A549 (cell line): ENCODE results near the gene KCNQ1. TPM values are rescaled to one million over a fixed set of nuclear protein-coding genes. Genes with fewer than 3 reads are reported as not detected.

Experiments used
- ATAC-seq, 2 experiments: fragments of 200-7000 bp in 1 of 2; fragments of >200 bp in 1 of 2; cut with Nextera tagmentation in 1 of 2; cut with Tn5 transposase in 1 of 2; 3 replicates each; pipeline versions ENCODE4 v1.8.0 to v1.9.1; 2018 to 2020; ENCODE audit warnings: mild to moderate bottlenecking in 1 of 2, moderate library complexity in 1 of 2
- CTCF ChIA-PET: fragments of 300-600 bp; sonication (Branson Sonifier 250); formaldehyde crosslinking; extraction: SDS; loops from one replicate; lab custom pipeline; 2021; ENCODE audit warnings: antibody characterized with exemption, inconsistent platforms; lab: Yijun Ruan, JAX
- POLR2A ChIA-PET: fragments of 350-600 bp; formaldehyde crosslinking; extraction: SDS; loops from one replicate; lab custom pipeline; 2021; ENCODE audit warnings: antibody characterized with exemption, inconsistent platforms; lab: Yijun Ruan, JAX
- DNase-seq, 2 experiments: peaks; one replicate each; pipeline versions ENCODE4 v3.0.0 to v3.0.0-alpha.2; 2011 to 2016; ENCODE audit warnings: low read depth in 1 of 2, low spot score in 1 of 2
- FAIRE-seq: peaks from 2 replicates; lab custom pipeline; 2011; peaks lifted over from hg19 to GRCh38; lab: Jason Lieb, UNC
- H3K27ac ChIP-seq, 2 experiments: fragments of >200 bp; sonication (Bioruptor Twin); formaldehyde crosslinking; 3 replicates each; pipeline ENCODE4 v1.5.1; 2016 to 2017
- H3K4me1 ChIP-seq: fragments of >200 bp; sonication (Bioruptor Twin); formaldehyde crosslinking; 3 replicates; pipeline ENCODE4 v1.6.1; 2016
- H3K4me2 ChIP-seq: fragments of >200 bp; sonication (Bioruptor Twin); formaldehyde crosslinking; 3 replicates; pipeline ENCODE4 v1.6.1; 2016
- H3K4me3 ChIP-seq: fragments of >200 bp; sonication (Bioruptor Twin); formaldehyde crosslinking; 3 replicates; pipeline ENCODE4 v1.5.1; 2016
- H3K9me3 ChIP-seq: fragments of >200 bp; sonication (Bioruptor Twin); formaldehyde crosslinking; 3 replicates; pipeline ENCODE4 v1.6.1; 2016
- BHLHE40 ChIP-seq: IDR thresholded peaks from 2 replicates; pipeline ENCODE4 v1.6.1; 2012; ENCODE audit warnings: low read depth, low read length, inconsistent platforms
- CBX2 ChIP-seq: fragments of 200-600 bp; sonication (generic); IDR thresholded peaks from 2 replicates; pipeline ENCODE4 v1.6.1; 2016; ENCODE audit warnings: low read depth, mild to moderate bottlenecking, borderline replicate concordance
- CEBPB ChIP-seq, 2 experiments: fragments of >200 bp in 1 of 2; sonication (Bioruptor Twin) in 1 of 2; formaldehyde crosslinking in 1 of 2; IDR thresholded peaks; 2 replicates each; pipeline ENCODE4 v1.6.1; 2012 to 2016
- CHD2 ChIP-seq: fragments of 150-350 bp; IDR thresholded peaks from 2 replicates; pipeline ENCODE4 v1.6.1; 2014; ENCODE audit warnings: low read length; ENCODE audit not compliant: partially characterized antibody
- CHD4 ChIP-seq: fragments of 200-600 bp; sonication (generic); IDR thresholded peaks from 2 replicates; pipeline ENCODE4 v1.6.1; 2016; ENCODE audit warnings: antibody characterized with exemption, mild to moderate bottlenecking, borderline replicate concordance
- EHF ChIP-seq: fragments of 250-450 bp; sonication (Bioruptor Pico); IDR thresholded peaks from 2 replicates; pipeline ENCODE4 v1.5.0; 2020; ENCODE audit warnings: mild to moderate bottlenecking
- EP300 ChIP-seq, 2 experiments: fragments of >200 bp; sonication (Bioruptor Twin); formaldehyde crosslinking; IDR thresholded peaks; 2 replicates in 1 of 2; 3 replicates in 1 of 2; pipeline ENCODE4 v1.6.1; 2016 to 2017
- GATA3 ChIP-seq: IDR thresholded peaks from 2 replicates; pipeline ENCODE4 v1.6.1; 2012; ENCODE audit warnings: borderline replicate concordance
- HOXB13 ChIP-seq: fragments of 250-450 bp; sonication (Bioruptor Pico); IDR thresholded peaks from 2 replicates; pipeline ENCODE4 v1.5.0; 2020; ENCODE audit warnings: low read depth, mild to moderate bottlenecking, moderate library complexity
- JUNB ChIP-seq: fragments of >200 bp; sonication (Bioruptor Twin); formaldehyde crosslinking; IDR thresholded peaks from 2 replicates; pipeline ENCODE4 v1.6.1; 2016
- KDM1A ChIP-seq: fragments of 200-600 bp; sonication (generic); IDR thresholded peaks from 2 replicates; pipeline ENCODE4 v1.6.1; 2016; ENCODE audit warnings: low read depth, mild to moderate bottlenecking
- KDM5A ChIP-seq: fragments of 200-600 bp; sonication (generic); IDR thresholded peaks from 2 replicates; pipeline ENCODE4 v1.6.1; 2016; ENCODE audit warnings: antibody characterized with exemption, mild to moderate bottlenecking
- RCOR1 ChIP-seq: fragments of 150-350 bp; IDR thresholded peaks from 2 replicates; pipeline ENCODE4 v1.6.1; 2014; ENCODE audit warnings: antibody characterized with exemption, low read length, low read depth
- RFX5 ChIP-seq: fragments of 450-650 bp; IDR thresholded peaks from 2 replicates; pipeline ENCODE4 v1.7.1; 2014; ENCODE audit warnings: antibody characterized with exemption, mild to moderate bottlenecking, moderate library complexity
- RNF2 ChIP-seq: fragments of 200-600 bp; sonication (generic); IDR thresholded peaks from 2 replicates; pipeline ENCODE4 v1.6.1; 2016; ENCODE audit warnings: low read depth, mild to moderate bottlenecking, antibody characterized with exemption, moderate library complexity, borderline replicate concordance
- SMC3 ChIP-seq: fragments of >200 bp; sonication (Bioruptor Twin); formaldehyde crosslinking; IDR thresholded peaks from 3 replicates; pipeline ENCODE4 v1.6.1; 2018; ENCODE audit warnings: inconsistent platforms
- SREBF2 ChIP-seq: fragments of 450-650 bp; IDR thresholded peaks from 2 replicates; pipeline ENCODE4 v1.6.1; 2014; ENCODE audit warnings: mild to moderate bottlenecking, moderate library complexity
- USF2 ChIP-seq: fragments of 450-650 bp; IDR thresholded peaks from 2 replicates; pipeline ENCODE4 v1.6.1; 2014; ENCODE audit warnings: antibody characterized with exemption
- ZC3H11A ChIP-seq: fragments of 450-650 bp; IDR thresholded peaks from 2 replicates; pipeline ENCODE4 v1.6.1; 2014; ENCODE audit warnings: antibody characterized with exemption, mild to moderate bottlenecking
- ZSCAN20 ChIP-seq: fragments of 250-450 bp; sonication (Bioruptor Pico); IDR thresholded peaks from 2 replicates; pipeline ENCODE4 v1.8.0; 2022; ENCODE audit warnings: mild to moderate bottlenecking, moderate library complexity
- WGBS: methylation state at CpG from one replicate; pipeline ENCODE4 v1.1.6; 2017; ENCODE audit errors: missing lambda C conversion rate; 5-methylcytosine and 5-hydroxymethylcytosine counted together
- polyA plus RNA-seq, 4 experiments: library from polyadenylated mRNA; depleted of rRNA in 3 of 4; stranded (reverse); fragments of >200 nt; fragmentation: RNase III in 1 of 4; extraction: RNeasy Plus Mini Kit Qiagen cat#74134 plus additional on column Dnase treatment in 1 of 4; gene quantifications; 2 replicates in 3 of 4; 3 replicates in 1 of 4; pipeline ENCODE4 v1.2.3, GENCODE V29; 2011 to 2017
- TF ChIP-seq, protein P1 (sequence below): IDR thresholded peaks from 2 replicates; pipeline ENCODE4 v1.6.1; 2012; ENCODE audit warnings: low read depth, borderline replicate concordance
- TF ChIP-seq, protein P2 (sequence below): fragments of 150-350 bp; IDR thresholded peaks from 2 replicates; pipeline ENCODE4 v1.6.1; 2014; ENCODE audit warnings: low read depth, mild to moderate bottlenecking, low read length

Gene KCNQ1
- polyA plus RNA-seq, 2 of the 4 experiments (the other 2 are of a cell fraction), result 0.14 to 0.17 TPM

DNA sequence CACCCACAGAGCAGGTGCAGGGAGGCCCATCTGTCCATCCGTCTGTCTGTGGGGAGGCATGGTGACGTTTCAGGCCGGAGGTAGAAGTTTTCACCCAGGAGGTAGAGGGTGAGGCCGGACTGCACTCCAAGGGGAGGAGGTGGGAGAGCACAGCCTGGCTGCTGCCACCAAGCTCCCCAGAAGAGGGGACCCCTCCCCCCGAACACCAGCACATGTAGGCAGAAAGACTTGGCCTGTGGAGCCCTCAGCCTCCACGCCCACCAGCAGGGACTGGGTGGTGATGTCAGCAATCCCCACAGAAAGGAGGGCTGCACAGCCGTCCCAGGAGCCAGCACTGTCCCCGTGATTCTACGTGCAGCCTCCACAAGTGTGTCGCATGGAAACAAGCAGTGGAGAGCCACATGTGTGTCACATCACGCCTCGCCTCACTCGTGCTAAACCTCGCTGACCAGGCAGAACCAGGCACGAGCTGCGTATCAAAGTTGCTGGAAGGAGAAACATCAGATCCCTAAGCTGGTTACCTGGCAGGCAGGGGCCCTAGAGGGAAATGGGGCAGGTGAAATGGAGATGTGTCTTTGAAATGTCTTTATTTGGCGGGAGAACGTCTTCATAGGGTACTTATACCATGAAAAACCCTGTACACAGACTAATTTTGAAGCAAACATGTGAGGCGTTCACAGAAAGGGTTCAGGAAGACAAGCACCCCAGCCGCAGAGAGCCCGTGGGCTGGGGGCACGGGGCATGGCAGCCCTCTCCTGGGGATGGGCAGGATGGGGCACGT lies 391.7 kb downstream of the KCNQ1 start:
- H3K9me3 ChIP-seq, result no peaks in the 10 kb centered on the region
- H3K4me1 ChIP-seq, result no peaks in the 10 kb centered on the region; the same call in 2 of the 3 replicates
- FAIRE-seq (no peak), DNase-seq (no peak), ATAC-seq (no peak)
- no peak overlapping the region for H3K27ac ChIP-seq
- POLR2A ChIA-PET, result no interaction called here
- H3K4me3 ChIP-seq, result no peak overlapping the region
- no peak overlapping the region for H3K4me2 ChIP-seq
- CTCF ChIA-PET, result no interaction called here
- no peak for TF ChIP-seq CHD4
- TF ChIP-seq SMC3, result no peak
- TF ChIP-seq RCOR1, result no peak
- TF ChIP-seq KDM1A, result no peak
- 80% methylated on average over 22 of the region's 23 CpGs for WGBS

DNA sequence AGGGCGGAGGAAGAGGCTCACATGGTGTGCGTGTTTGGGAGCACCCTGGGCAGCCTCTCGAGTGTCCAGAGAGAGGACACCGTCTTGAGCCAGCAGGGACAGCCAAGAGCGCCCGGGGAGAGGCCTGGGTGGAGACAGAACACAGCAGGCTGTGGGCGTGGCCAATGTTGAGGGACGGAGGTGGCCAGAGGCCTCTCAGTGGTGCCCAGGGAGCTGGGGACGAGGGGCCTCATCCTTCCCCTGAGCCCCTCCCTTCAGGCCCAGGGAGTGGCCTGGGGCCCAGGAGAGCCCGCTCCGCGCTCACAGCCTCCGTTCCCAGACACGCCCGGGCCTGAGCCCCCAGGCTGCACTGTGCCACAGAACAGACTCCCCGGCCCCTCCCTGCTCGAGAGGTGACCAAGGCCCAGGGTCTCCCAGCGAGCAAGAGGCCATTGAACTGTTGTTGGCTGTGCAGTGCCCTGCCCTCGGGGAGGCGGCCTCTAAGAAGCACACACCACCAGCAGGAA lies 392.3 kb downstream of the KCNQ1 start:
- CTCF ChIA-PET, result no interaction called here
- WGBS, result 62% methylated on average over 13 of the region's 20 CpGs
- Histone ChIP-seq H3K27ac (no peak overlapping the region), H3K4me3 (no peak overlapping the region), H3K4me2 (no peak overlapping the region), H3K9me3 (no peaks in the 10 kb centered on the region), H3K4me1 (no peaks in the 10 kb centered on the region; the same call in 2 of the 3 replicates)
- POLR2A ChIA-PET, result no interaction called here
- TF ChIP-seq CBX2 (no peak), HOXB13 (CRISPR knock-in tag) (no peak), JUNB (no peak), RFX5 (no peak), EP300 (IDR thresholded peaks at IDR 0.05) (no peak), EHF (CRISPR knock-in tag) (no peak), CEBPB (IDR thresholded peaks at IDR 0.05) (no peak), GATA3 (no peak), RCOR1 (no peak)
- ATAC-seq, result peak; percentile 63 to 88
- peak; percentile 28 to 42 for DNase-seq
- no peak for FAIRE-seq

- Histone ChIP-seq H3K4me1 (no peaks in the 10 kb centered on the region; the same call in 2 of the 3 replicates), H3K9me3 (no peaks in the 10 kb centered on the region), H3K4me3 (no peak overlapping the region), H3K27ac (no peak overlapping the region), H3K4me2 (no peak overlapping the region)
- no peak for ATAC-seq
- FAIRE-seq, result no peak
- WGBS, result 83% methylated on average over 12 of the region's 12 CpGs
- CTCF ChIA-PET, result no interaction called here
- no peak for DNase-seq
- TF ChIP-seq USF2, result no peak
- TF ChIP-seq RNF2, result no peak
- TF ChIP-seq ZSCAN20 (CRISPR knock-in tag), result no peak
- TF ChIP-seq SREBF2, result no peak
- TF ChIP-seq ZC3H11A, result no peak
- no peak for TF ChIP-seq BHLHE40
- no peak for TF ChIP-seq KDM5A
- no peak for TF ChIP-seq EHF (CRISPR knock-in tag)
- TF ChIP-seq CHD4, result no peak
- no peak for TF ChIP-seq CHD2
- TF ChIP-seq, protein P1, sequence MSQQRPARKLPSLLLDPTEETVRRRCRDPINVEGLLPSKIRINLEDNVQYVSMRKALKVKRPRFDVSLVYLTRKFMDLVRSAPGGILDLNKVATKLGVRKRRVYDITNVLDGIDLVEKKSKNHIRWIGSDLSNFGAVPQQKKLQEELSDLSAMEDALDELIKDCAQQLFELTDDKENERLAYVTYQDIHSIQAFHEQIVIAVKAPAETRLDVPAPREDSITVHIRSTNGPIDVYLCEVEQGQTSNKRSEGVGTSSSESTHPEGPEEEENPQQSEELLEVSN, result no peak
- TF ChIP-seq, protein P2, sequence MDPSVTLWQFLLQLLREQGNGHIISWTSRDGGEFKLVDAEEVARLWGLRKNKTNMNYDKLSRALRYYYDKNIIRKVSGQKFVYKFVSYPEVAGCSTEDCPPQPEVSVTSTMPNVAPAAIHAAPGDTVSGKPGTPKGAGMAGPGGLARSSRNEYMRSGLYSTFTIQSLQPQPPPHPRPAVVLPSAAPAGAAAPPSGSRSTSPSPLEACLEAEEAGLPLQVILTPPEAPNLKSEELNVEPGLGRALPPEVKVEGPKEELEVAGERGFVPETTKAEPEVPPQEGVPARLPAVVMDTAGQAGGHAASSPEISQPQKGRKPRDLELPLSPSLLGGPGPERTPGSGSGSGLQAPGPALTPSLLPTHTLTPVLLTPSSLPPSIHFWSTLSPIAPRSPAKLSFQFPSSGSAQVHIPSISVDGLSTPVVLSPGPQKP, result no peak
- POLR2A ChIA-PET, result no interaction called here
Observed at GRCh38 chr11:2837651-2838050, 392.8 kb downstream of the KCNQ1 start.
